Measurements from ENCODE around the gene NAXE. TPM values are rescaled to one million over a fixed set of nuclear protein-coding genes. Genes with fewer than 3 reads are reported as not detected.
"Not testable (repeated sequence)": the region's sequence is repeated elsewhere in the genome, so short reads cannot be mapped to it uniquely, and the experiment has no call there.

NAXE gene
- total RNA-seq = 10 to 100 TPM; 62.7 to 66.6 TPM

GRCh38 chr1:156591432-156592157 lies at the start of gene NAXE:
TSS of gene NAXE (plus strand) at chr1:156591776. CDS start at chr1:156591805, 29 bp downstream.
- DNase-seq (peak; percentile 77), ATAC-seq (peak; percentile 98)
- CTCF ChIA-PET = interaction anchor here (0.8 to 4.2 kb wide), 21 partner anchors 9 to 206 kb away, joined by 3 to 24 read pairs (median 4); partner anchors contain the start of genes CRABP2, GPATCH4 and MEF2D
- peaks cover 12% of the 10 kb centered on the region for H3K36me3 Mint-ChIP-seq
- H3K27ac Mint-ChIP-seq = peak within 1 kb of the TSS; percentile 88
- H3K4me3 Mint-ChIP-seq = peak within 1 kb of the TSS; percentile 83
- H3K4me1 Mint-ChIP-seq = peaks cover 28% of the 10 kb centered on the region
- H3K9me3 Mint-ChIP-seq (ENCODE audit: low read depth) = no peaks in the 10 kb centered on the region
- H3K27me3 Mint-ChIP-seq = no peaks in the 10 kb centered on the region

GRCh38 chr1:156543066-156543465 lies 48.5 kb upstream of the NAXE start:
- ATAC-seq (no peak), DNase-seq (no peak)
- Mint-ChIP-seq H3K9me3 (ENCODE audit: low read depth) (no peaks in the 10 kb centered on the region), H3K4me3 (no peak overlapping the region), H3K27me3 (no peaks in the 10 kb centered on the region), H3K27ac (no peak overlapping the region), H3K4me1 (peaks cover 14% of the 10 kb centered on the region), H3K36me3 (peaks cover 15% of the 10 kb centered on the region)
- CTCF ChIA-PET = interaction anchor here (0.8 to 1.5 kb wide), 2 partner anchors 12 to 15 kb away, joined by 3 read pairs; no protein-coding TSS in a partner anchor

- no peak overlapping the region for H3K27ac Mint-ChIP-seq
- peaks cover 13% of the 10 kb centered on the region for H3K36me3 Mint-ChIP-seq
- no peaks in the 10 kb centered on the region for H3K27me3 Mint-ChIP-seq
- no peaks in the 10 kb centered on the region for H3K9me3 Mint-ChIP-seq (ENCODE audit: low read depth)
- ATAC-seq (no peak), DNase-seq (no peak)
- no peak overlapping the region for H3K4me3 Mint-ChIP-seq
- CTCF ChIA-PET = interaction anchor here (0.9 to 1.5 kb wide), 2 partner anchors 17 to 63 kb away, joined by 3 read pairs; no protein-coding TSS in a partner anchor
- peaks cover 2% of the 10 kb centered on the region for H3K4me1 Mint-ChIP-seq
Observed at GRCh38 chr1:156544592-156545102, 46.9 kb upstream of the NAXE start.

- Mint-ChIP-seq H3K27me3 (no peaks in the 10 kb centered on the region), H3K4me3 (no peak overlapping the region), H3K4me1 (no peaks in the 10 kb centered on the region), H3K27ac (no peak overlapping the region), H3K36me3 (peaks cover 11% of the 10 kb centered on the region), H3K9me3 (ENCODE audit: low read depth) (no peaks in the 10 kb centered on the region)
- DNase-seq = no peak
- CTCF ChIA-PET = no interaction called here
- ATAC-seq = no peak
Observed at GRCh38 chr1:156546267-156546666, 45.3 kb upstream of the NAXE start.

GRCh38 chr1:156547434-156547833 lies 44.1 kb upstream of the NAXE start:
- ATAC-seq (no peak), DNase-seq (no peak)
- H3K27ac Mint-ChIP-seq = no peak overlapping the region
- H3K4me3 Mint-ChIP-seq = no peak overlapping the region
- H3K9me3 Mint-ChIP-seq (ENCODE audit: low read depth) = no peaks in the 10 kb centered on the region
- CTCF ChIA-PET = interaction anchor here (0.8 to 1.6 kb wide), 3 partner anchors 14 to 67 kb away, joined by 3 to 4 read pairs (median 3); no protein-coding TSS in a partner anchor
- H3K36me3 Mint-ChIP-seq = peaks cover 9% of the 10 kb centered on the region
- H3K27me3 Mint-ChIP-seq = no peaks in the 10 kb centered on the region
- peaks cover under 1% of the 10 kb centered on the region for H3K4me1 Mint-ChIP-seq

GRCh38 chr1:156547982-156548381 lies 43.6 kb upstream of the NAXE start:
- Mint-ChIP-seq H3K27ac (no peak overlapping the region), H3K4me1 (peaks cover 3% of the 10 kb centered on the region), H3K9me3 (ENCODE audit: low read depth) (no peaks in the 10 kb centered on the region), H3K36me3 (peaks cover 11% of the 10 kb centered on the region), H3K4me3 (no peak overlapping the region), H3K27me3 (no peaks in the 10 kb centered on the region)
- CTCF ChIA-PET = interaction anchor here (0.6 to 1.6 kb wide), 4 partner anchors 13 to 67 kb away, joined by 3 to 4 read pairs (median 3); no protein-coding TSS in a partner anchor
- no peak for DNase-seq
- ATAC-seq = no peak

- H3K27me3 Mint-ChIP-seq = no peaks in the 10 kb centered on the region
- no peak for DNase-seq
- ATAC-seq = no peak
- H3K4me3 Mint-ChIP-seq = no peak overlapping the region
- peaks cover 15% of the 10 kb centered on the region for H3K4me1 Mint-ChIP-seq
- H3K27ac Mint-ChIP-seq = no peak overlapping the region
- H3K36me3 Mint-ChIP-seq = peaks cover 13% of the 10 kb centered on the region
- no peaks in the 10 kb centered on the region for H3K9me3 Mint-ChIP-seq (ENCODE audit: low read depth)
- CTCF ChIA-PET = interaction anchor here (0.7 to 1.0 kb wide), 2 partner anchors 11 to 24 kb away, joined by 3 read pairs; no protein-coding TSS in a partner anchor
Observed at GRCh38 chr1:156549390-156549789, 42.2 kb upstream of the NAXE start.

- DNase-seq (no peak), ATAC-seq (no peak)
- peaks cover 12% of the 10 kb centered on the region for H3K36me3 Mint-ChIP-seq
- H3K4me1 Mint-ChIP-seq = peaks cover 15% of the 10 kb centered on the region
- H3K4me3 Mint-ChIP-seq = no peak overlapping the region
- CTCF ChIA-PET = interaction anchor here (1.0 kb wide), 1 partner anchor 24 kb away, joined by 3 read pairs; no protein-coding TSS in a partner anchor
- no peaks in the 10 kb centered on the region for H3K9me3 Mint-ChIP-seq (ENCODE audit: low read depth)
- H3K27me3 Mint-ChIP-seq = no peaks in the 10 kb centered on the region
- no peak overlapping the region for H3K27ac Mint-ChIP-seq
Observed at GRCh38 chr1:156549831-156550230, 41.7 kb upstream of the NAXE start.

GRCh38 chr1:156550346-156550745 lies 41.2 kb upstream of the NAXE start:
- CTCF ChIA-PET = interaction anchor here (1.0 to 1.9 kb wide), 2 partner anchors 25 to 69 kb away, joined by 3 to 9 read pairs; no protein-coding TSS in a partner anchor
- H3K27me3 Mint-ChIP-seq = no peaks in the 10 kb centered on the region
- ATAC-seq (no peak), DNase-seq (no peak)
- H3K4me1 Mint-ChIP-seq = peaks cover 15% of the 10 kb centered on the region
- no peak overlapping the region for H3K4me3 Mint-ChIP-seq
- no peak overlapping the region for H3K27ac Mint-ChIP-seq
- no peaks in the 10 kb centered on the region for H3K9me3 Mint-ChIP-seq (ENCODE audit: low read depth)
- H3K36me3 Mint-ChIP-seq = peaks cover 12% of the 10 kb centered on the region

- no peak overlapping the region for H3K27ac Mint-ChIP-seq
- CTCF ChIA-PET = interaction anchor here (0.7 to 1.9 kb wide), 5 partner anchors 23 to 70 kb away, joined by 3 to 9 read pairs (median 3); partner anchors contain the start of genes MEF2D and NAXE
Observed at GRCh38 chr1:156551066-156551643, 40.4 kb upstream of the NAXE start.

GRCh38 chr1:156551869-156552268 lies 39.7 kb upstream of the NAXE start:
- DNase-seq (no peak), ATAC-seq (no peak)
- no peak overlapping the region for H3K27ac Mint-ChIP-seq
- peaks cover 21% of the 10 kb centered on the region for H3K36me3 Mint-ChIP-seq
- no peaks in the 10 kb centered on the region for H3K9me3 Mint-ChIP-seq (ENCODE audit: low read depth)
- H3K27me3 Mint-ChIP-seq = no peaks in the 10 kb centered on the region
- peaks cover 15% of the 10 kb centered on the region for H3K4me1 Mint-ChIP-seq
- CTCF ChIA-PET = interaction anchor here (0.8 to 1.9 kb wide), 4 partner anchors 23 to 71 kb away, joined by 3 to 9 read pairs (median 3); partner anchors contain the start of gene MEF2D
- H3K4me3 Mint-ChIP-seq = no peak overlapping the region

More at GRCh38 chr1:156551066-156551643, 40.4 kb upstream of the NAXE start:
- Mint-ChIP-seq H3K27me3 (no peaks in the 10 kb centered on the region), H3K9me3 (ENCODE audit: low read depth) (no peaks in the 10 kb centered on the region), H3K4me3 (no peak overlapping the region), H3K36me3 (peaks cover 16% of the 10 kb centered on the region), H3K4me1 (peaks cover 15% of the 10 kb centered on the region)
- DNase-seq (no peak), ATAC-seq (no peak)

- DNase-seq (no peak), ATAC-seq (no peak)
- peaks cover 15% of the 10 kb centered on the region for H3K4me1 Mint-ChIP-seq
- H3K9me3 Mint-ChIP-seq (ENCODE audit: low read depth) = no peaks in the 10 kb centered on the region
- H3K27ac Mint-ChIP-seq = no peak overlapping the region
- CTCF ChIA-PET = no interaction called here
- H3K36me3 Mint-ChIP-seq = peaks cover 19% of the 10 kb centered on the region
- no peak overlapping the region for H3K4me3 Mint-ChIP-seq
- H3K27me3 Mint-ChIP-seq = no peaks in the 10 kb centered on the region
Observed at GRCh38 chr1:156552518-156552917, 39.1 kb upstream of the NAXE start.

GRCh38 chr1:156552937-156553336 lies 38.6 kb upstream of the NAXE start:
- Mint-ChIP-seq H3K27ac (peak overlapping the region; percentile 58), H3K36me3 (peaks cover 17% of the 10 kb centered on the region), H3K4me1 (peaks cover 15% of the 10 kb centered on the region)
- DNase-seq; ATAC-seq; H3K4me3 Mint-ChIP-seq; H3K27me3 Mint-ChIP-seq; CTCF ChIA-PET; H3K9me3 Mint-ChIP-seq (ENCODE audit: low read depth): not testable (repeated sequence)
